Endothelial cell of umbilical vein (primary cell): ENCODE data around the gene CCDC159. TPM values are rescaled to one million over a fixed set of nuclear protein-coding genes. Genes with fewer than 3 reads are reported as not detected.
"Not testable (repeated sequence)": the region's sequence is repeated elsewhere in the genome, so short reads cannot be mapped to it uniquely, and the experiment has no call there.

Experiments
- BruUV-seq: library from RNA; stranded (reverse); fragments of 400-500 nt; replicated peaks from 2 replicates; lab custom pipeline; 2021; lab: Mats Ljungman, UMichigan
- CTCF ChIA-PET: fragments of 300-600, 350-600 bp; sonication (Branson Sonifier 250); formaldehyde crosslinking; loops from one replicate; lab custom pipeline; 2021; ENCODE audit warnings: antibody characterized with exemption, inconsistent platforms; lab: Charles Lee
- POLR2A ChIA-PET: fragments of 300-600, 350-600 bp; sonication (Branson Sonifier 250); formaldehyde crosslinking; loops from one replicate; lab custom pipeline; 2021; ENCODE audit warnings: antibody characterized with exemption, inconsistent platforms; lab: Charles Lee
- DNase-seq: peaks from one replicate; pipeline ENCODE4 v3.0.0-alpha.2; 2011; ENCODE audit warnings: low read depth, low spot score
- FAIRE-seq: peaks from 2 replicates; lab custom pipeline; 2011; peaks lifted over from hg19 to GRCh38; lab: Jason Lieb, UNC
- H2AFZ ChIP-seq: 2 replicates; pipeline ENCODE4 v1.6.0; 2012; ENCODE audit warnings: low read depth, low read length, control low read depth, inconsistent platforms
- H3K27ac ChIP-seq: 2 replicates; pipeline ENCODE4 v1.5.1; 2011; ENCODE audit warnings: low read depth, mild to moderate bottlenecking, control low read depth, low read length, moderate library complexity; ENCODE audit not compliant: insufficient read depth
- H3K27me3 ChIP-seq, 2 experiments: 2 replicates each; pipeline versions ENCODE4 v1.6.0 to v1.6.1; 2011; ENCODE audit warnings: low read length in 2 of 2, mixed read lengths in 1 of 2; ENCODE audit not compliant: control insufficient read depth in 2 of 2, insufficient read depth in 2 of 2
- H3K36me3 ChIP-seq, 2 experiments: 2 replicates in 1 of 2; 3 replicates in 1 of 2; pipeline ENCODE4 v1.5.1; 2011; ENCODE audit warnings: low read length in 2 of 2, mild to moderate bottlenecking in 1 of 2, moderate library complexity in 1 of 2; ENCODE audit not compliant: control insufficient read depth in 2 of 2, insufficient read depth in 2 of 2; ENCODE audit errors: extremely low read depth in 1 of 2
- H3K4me1 ChIP-seq: 3 replicates; pipeline ENCODE4 v1.5.1; 2011; ENCODE audit warnings: mild to moderate bottlenecking, low read length; ENCODE audit not compliant: control insufficient read depth, insufficient read depth; ENCODE audit errors: extremely low read depth
- H3K4me2 ChIP-seq: 2 replicates; pipeline ENCODE4 v1.6.1; 2011; ENCODE audit warnings: low read length, control low read depth, mixed read lengths; ENCODE audit not compliant: insufficient read depth
- H3K4me3 ChIP-seq, 3 experiments: fragments of 200-600 bp in 1 of 3; sonication (generic), shearing (Covaris generic) in 1 of 3; replicated peaks in 1 of 3; 2 replicates each; pipeline ENCODE4 v1.5.1; 2011 to 2016; ENCODE audit warnings: control low read depth in 3 of 3, low read length in 3 of 3, mild to moderate bottlenecking in 2 of 3, inconsistent platforms in 1 of 3, low read depth in 1 of 3, moderate library complexity in 1 of 3; ENCODE audit not compliant: insufficient read depth in 1 of 3
- H3K79me2 ChIP-seq: 2 replicates; pipeline ENCODE4 v1.6.0; 2012; ENCODE audit warnings: low read length, inconsistent platforms; ENCODE audit not compliant: control insufficient read depth, insufficient read depth
- H3K9ac ChIP-seq: replicated peaks from 2 replicates; pipeline ENCODE3; 2011; ENCODE audit warnings: low read length, control low read depth; ENCODE audit not compliant: insufficient read depth; ENCODE audit errors: extremely low read depth
- H3K9me1 ChIP-seq: replicated peaks from 3 replicates; pipeline ENCODE4 v1.6.0; 2011; ENCODE audit warnings: mild to moderate bottlenecking, low read length; ENCODE audit not compliant: control insufficient read depth, insufficient read depth; ENCODE audit errors: extremely low read depth
- H3K9me3 ChIP-seq: replicated peaks from 2 replicates; pipeline ENCODE4 v1.5.1; 2012; ENCODE audit warnings: low read length, inconsistent platforms; ENCODE audit not compliant: control insufficient read depth, insufficient read depth
- H4K20me1 ChIP-seq: replicated peaks from 2 replicates; pipeline ENCODE3; 2011; ENCODE audit warnings: mild to moderate bottlenecking, low read length; ENCODE audit not compliant: control insufficient read depth, insufficient read depth; ENCODE audit errors: extremely low read depth
- CTCF ChIP-seq, 2 donors: IDR thresholded peaks; 1 replicate in 1 of 2; 2 replicates in 1 of 2; pipeline ENCODE4 v1.5.1; 2011; ENCODE audit warnings: low read length in 2 of 2, mild to moderate bottlenecking in 2 of 2, moderate library complexity in 2 of 2, control low read depth in 1 of 2, inconsistent platforms in 1 of 2, low read depth in 1 of 2; ENCODE audit not compliant: insufficient read depth in 1 of 2; ENCODE audit errors: extremely low read depth in 1 of 2
- EZH2 ChIP-seq: IDR thresholded peaks from 2 replicates; pipeline ENCODE4 v1.6.1; 2012; ENCODE audit warnings: borderline replicate concordance, low read depth, mild to moderate bottlenecking, moderate library complexity, low read length, inconsistent platforms; ENCODE audit not compliant: severe bottlenecking
- FOS ChIP-seq: IDR thresholded peaks from 2 replicates; pipeline ENCODE4 v1.6.1; 2011; ENCODE audit warnings: mild to moderate bottlenecking, low read length, moderate library complexity, borderline replicate concordance; ENCODE audit not compliant: insufficient read depth
- GATA2 ChIP-seq: IDR thresholded peaks from 2 replicates; pipeline ENCODE4 v1.7.0; 2011; ENCODE audit warnings: low read depth, mild to moderate bottlenecking, moderate library complexity, mixed read lengths, low read length; ENCODE audit not compliant: insufficient read length, insufficient read depth
- JUN ChIP-seq: IDR thresholded peaks from 2 replicates; pipeline ENCODE4 v1.6.1; 2011; ENCODE audit warnings: borderline replicate concordance, low read depth; ENCODE audit not compliant: insufficient read length, insufficient read depth
- MYC ChIP-seq: IDR thresholded peaks from one replicate; pipeline ENCODE4 v1.6.1; 2011; ENCODE audit warnings: mild to moderate bottlenecking, low read depth, low read length
- POLR2A ChIP-seq: IDR thresholded peaks from 2 replicates; pipeline ENCODE4 v1.6.1; 2012; ENCODE audit warnings: low read depth, mild to moderate bottlenecking, control low read depth, low read length
- POLR2AphosphoS5 ChIP-seq: IDR thresholded peaks from 2 replicates; pipeline ENCODE4 v1.6.1; 2012; ENCODE audit warnings: low read depth, mild to moderate bottlenecking, control low read depth, low read length, moderate library complexity; ENCODE audit not compliant: insufficient read depth
- dilution Hi-C: fragments of 300-500 bp; cut with MboI; formaldehyde crosslinking; loops from one replicate; pipeline ENCODE4 v1.15.0; 2019; ENCODE audit warnings: low sequenced_read_pairs; ENCODE audit not compliant: extremely low pct_ligation_motif_present
- intact Hi-C: fragments of 100-400 bp; cut with micrococcal nuclease; formaldehyde crosslinking; loops from one replicate; pipeline ENCODE4 v1.10.0; 2022
- polyA plus RNA-seq, 4 experiments: library from polyadenylated mRNA; depleted of rRNA in 3 of 4; stranded (reverse) in 3 of 4; unstranded in 1 of 4; fragments of >200 nt; gene quantifications; 2 replicates each; pipeline versions ENCODE4 v1.2.1 to v1.2.3, GENCODE V29; 2011 to 2012; ENCODE audit warnings: missing spikeins in 1 of 4
- total RNA-seq: library from RNA; stranded (reverse); gene quantifications from 2 replicates; pipeline ENCODE4 v1.2.3, GENCODE V29; 2021
- TF ChIP-seq, protein P1 (sequence below): IDR thresholded peaks from 2 replicates; pipeline ENCODE4 v1.6.1; 2011; ENCODE audit not compliant: insufficient read depth, insufficient read length

CCDC159 gene
- total and polyA plus RNA-seq, 2 donors (not counting 3 experiments of a cell fraction or from before 2014, with no cell fraction given): 30.0 to 31.6 TPM

- dilution Hi-C loops: no loop called here
- intact Hi-C loops: no loop called here
- ChIA-PET CTCF (interaction anchor here (1.1 to 1.2 kb wide), 2 partner anchors 12 to 55 kb away, joined by 4 read pairs; no protein-coding TSS in a partner anchor), POLR2A (no interaction called here)
- Histone ChIP-seq H3K4me3 (no peak overlapping the region), H3K4me2 (no peak overlapping the region), H3K4me1 (peaks cover 18% of the 10 kb centered on the region), H3K27me3 (no peaks in the 10 kb centered on the region), H4K20me1 (no peaks in the 10 kb centered on the region), H3K27ac (no peak overlapping the region), H3K9me3 (no peaks in the 10 kb centered on the region), H3K79me2 (no peaks in the 10 kb centered on the region), H3K9me1 (no peaks in the 10 kb centered on the region), H2AFZ (no peak overlapping the region), H3K36me3 (no peaks in the 10 kb centered on the region), H3K9ac (no peak overlapping the region)
- FAIRE-seq: no peak
- DNase-seq: no peak
- TF ChIP-seq EZH2: no peak
- no peak for TF ChIP-seq GATA2
- no peak for TF ChIP-seq MYC
- TF ChIP-seq FOS: no peak
- TF ChIP-seq JUN: no peak
- no peak for TF ChIP-seq CTCF (IDR thresholded peaks at IDR 0.05; ENCODE audit: extremely low read depth in 1 of 2, insufficient read depth in 1 of 2, low read depth in 1 of 2, low read length in 2 of 2)
- TF ChIP-seq, protein P1, sequence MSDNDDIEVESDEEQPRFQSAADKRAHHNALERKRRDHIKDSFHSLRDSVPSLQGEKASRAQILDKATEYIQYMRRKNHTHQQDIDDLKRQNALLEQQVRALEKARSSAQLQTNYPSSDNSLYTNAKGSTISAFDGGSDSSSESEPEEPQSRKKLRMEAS: no peak
- TF ChIP-seq POLR2A: no peak
- TF ChIP-seq POLR2AphosphoS5: no peak
- BruUV-seq: no TSS peak
Measured at GRCh38 chr19:11349171-11349570, 2.9 kb downstream of the CCDC159 start.

- H3K9ac ChIP-seq, POLR2A ChIA-PET, H4K20me1 ChIP-seq, H3K9me3 ChIP-seq, intact Hi-C loops, H3K9me1 ChIP-seq, H3K4me1 ChIP-seq, DNase-seq, BruUV-seq, H3K4me2 ChIP-seq, H3K79me2 ChIP-seq, H2AFZ ChIP-seq, H3K4me3 ChIP-seq, FAIRE-seq, H3K36me3 ChIP-seq, dilution Hi-C loops, H3K27ac ChIP-seq, H3K27me3 ChIP-seq, CTCF ChIA-PET: not testable (repeated sequence)
Measured at GRCh38 chr19:11354102-11354501, 7.8 kb downstream of the CCDC159 start.
